CD4-positive, alpha-beta T cell treated with Interleukin-21 for 1 hour (primary cell): Measurements from ENCODE around the gene CEMIP.
"Not testable (repeated sequence)": the region's sequence is repeated elsewhere in the genome, so short reads cannot be mapped to it uniquely, and the experiment has no call there.

Experiments used
- DNase-seq: peaks from one replicate; pipeline ENCODE4 v3.0.0-alpha.2; 2020

The CEMIP gene

GRCh38 chr15:80932989-80933388 is 153.8 kb downstream of the CEMIP start:
- no peak for DNase-seq

GRCh38 chr15:80934761-80935221 is 155.6 kb downstream of the CEMIP start:
- DNase-seq = no peak

- no peak for DNase-seq
These were observed 157.3 kb downstream of the CEMIP start for GRCh38 chr15:80936288-80937078.

GRCh38 chr15:80937718-80938117 is 158.5 kb downstream of the CEMIP start:
- DNase-seq = no peak

GRCh38 chr15:80939216-80939615 is 160.0 kb downstream of the CEMIP start:
- DNase-seq = no peak

GRCh38 chr15:80940331-80940730 is 161.2 kb downstream of the CEMIP start:
- no peak for DNase-seq

- DNase-seq = no peak
These were observed 161.7 kb downstream of the CEMIP start for GRCh38 chr15:80940851-80941250.

GRCh38 chr15:80942266-80942665 is 163.1 kb downstream of the CEMIP start:
- DNase-seq = no peak

GRCh38 chr15:80942746-80943565 is 163.8 kb downstream of the CEMIP start:
- DNase-seq = no peak

GRCh38 chr15:80944818-80945217 is 165.6 kb downstream of the CEMIP start:
- DNase-seq = no peak

GRCh38 chr15:80945605-80946004 is 166.4 kb downstream of the CEMIP start:
- DNase-seq = no peak

- no peak for DNase-seq
These were observed 167.4 kb downstream of the CEMIP start for GRCh38 chr15:80946576-80946975.

GRCh38 chr15:80948651-80949292 is 169.6 kb downstream of the CEMIP start:
- DNase-seq = no peak

GRCh38 chr15:80949756-80950155 is 170.6 kb downstream of the CEMIP start:
- no peak for DNase-seq

GRCh38 chr15:80950291-80951078 is 171.3 kb downstream of the CEMIP start:
- DNase-seq = no peak

GRCh38 chr15:80951941-80952340 is 172.8 kb downstream of the CEMIP start:
- no peak for DNase-seq

- no peak for DNase-seq
These were observed 174.1 kb downstream of the CEMIP start for GRCh38 chr15:80953001-80953952.

- DNase-seq = no peak
These were observed 175.0 kb downstream of the CEMIP start for GRCh38 chr15:80953953-80954778.

GRCh38 chr15:80955571-80956452 is 176.6 kb downstream of the CEMIP start:
- DNase-seq = not testable (repeated sequence)
